Middle frontal gyrus (tissue), 1 donor: Measurements from ENCODE around the gene EDIL3.

Experiments used
- DNase-seq: peaks from one replicate; pipeline ENCODE4 v3.0.0-alpha.2; 2015; ENCODE audit warnings: low spot score; ENCODE audit errors: extremely low spot score

EDIL3 gene

DNA sequence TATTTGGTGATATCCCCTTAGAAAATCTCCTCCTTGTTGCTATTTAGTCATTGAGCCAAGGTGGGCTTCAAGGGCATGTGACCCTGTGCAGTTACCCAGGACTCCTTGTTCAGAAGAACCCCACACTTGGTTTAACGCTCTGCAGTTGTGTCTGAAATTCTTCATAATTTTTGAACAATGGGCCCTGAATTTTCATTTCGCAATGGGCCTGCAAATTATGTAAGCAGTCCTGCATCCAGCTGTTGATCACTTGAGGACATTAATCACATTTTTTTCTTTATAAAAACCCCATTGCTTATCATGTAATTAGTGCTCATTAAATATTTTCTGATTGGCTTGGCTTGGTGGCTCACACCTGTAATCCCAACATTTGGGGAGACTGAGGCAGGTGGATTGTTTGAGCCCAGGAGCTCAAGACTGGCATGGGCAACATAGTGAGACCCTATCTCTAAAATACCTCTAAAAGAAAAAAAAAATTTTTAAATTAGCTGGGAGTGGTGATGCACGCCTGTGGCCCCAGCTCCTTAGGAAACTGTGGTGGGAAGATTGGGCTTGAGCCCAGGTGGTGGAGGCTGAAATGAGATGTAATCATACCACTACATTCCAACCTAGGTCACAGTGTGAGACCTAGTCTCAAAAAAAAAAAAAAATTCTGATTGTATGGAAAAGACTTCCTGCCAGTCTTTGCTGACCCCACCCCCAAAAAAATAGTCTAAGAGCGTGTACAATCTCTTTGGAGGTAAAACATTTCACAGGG is 469.8 kb downstream of the EDIL3 start:
- DNase-seq: no peak

GRCh38 chr5:83914199-83914598 is 470.5 kb downstream of the EDIL3 start:
- no peak for DNase-seq

- DNase-seq: no peak
Measured at GRCh38 chr5:83913593-83913992, 471.1 kb downstream of the EDIL3 start.

- no peak for DNase-seq
Measured at GRCh38 chr5:83911367-83911919, 473.2 kb downstream of the EDIL3 start.

DNA sequence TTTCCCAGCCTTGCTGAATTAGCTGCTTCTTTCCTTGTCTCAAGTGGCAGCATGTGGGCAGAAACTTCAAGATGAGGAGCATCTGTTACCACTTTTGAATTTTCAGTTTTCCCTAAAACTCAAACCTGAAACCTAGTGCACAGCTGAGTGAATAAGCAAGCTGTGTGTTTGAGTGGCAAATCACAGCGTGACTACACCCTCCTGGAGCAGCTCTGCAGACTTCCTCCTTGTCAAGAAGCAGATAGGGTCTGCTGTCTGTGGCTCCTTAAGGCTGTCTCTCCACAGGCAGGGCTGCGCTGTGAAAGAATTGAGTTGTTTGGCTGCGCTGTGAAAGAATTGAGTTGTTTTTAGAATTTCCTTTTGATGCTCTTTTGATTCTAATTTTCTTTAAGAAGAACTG is 484.4 kb downstream of the EDIL3 start:
- DNase-seq: no peak

DNA sequence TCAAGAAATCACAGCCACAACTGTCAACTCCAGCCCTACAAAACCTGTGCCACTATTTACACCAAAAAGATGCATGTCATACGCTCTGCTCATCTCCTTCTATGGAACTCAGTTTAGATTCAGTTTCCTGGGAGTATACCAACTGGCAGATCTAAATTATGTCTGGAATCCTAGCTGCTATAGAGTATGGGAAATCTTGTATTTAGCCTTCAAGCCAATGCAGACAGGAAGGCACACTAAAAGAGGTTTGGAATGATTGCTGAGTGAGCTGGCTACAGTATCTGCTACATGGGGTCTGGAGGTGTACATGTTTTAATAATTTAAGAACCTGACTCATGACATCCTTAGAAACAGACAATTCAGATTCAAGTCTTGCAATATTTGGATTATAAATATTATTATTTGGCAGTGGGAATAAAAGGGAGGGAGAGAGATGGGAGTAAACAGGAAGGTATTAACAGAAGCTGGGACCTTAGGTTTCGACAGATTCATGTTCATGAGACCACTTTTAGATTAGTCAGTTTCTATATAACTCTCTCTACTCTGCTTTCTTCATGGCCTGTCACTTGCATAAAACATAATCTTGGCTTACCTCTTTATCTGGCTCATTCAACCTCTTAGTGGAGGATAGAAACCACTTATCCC is 485.2 kb downstream of the EDIL3 start:
- no peak for DNase-seq

DNA sequence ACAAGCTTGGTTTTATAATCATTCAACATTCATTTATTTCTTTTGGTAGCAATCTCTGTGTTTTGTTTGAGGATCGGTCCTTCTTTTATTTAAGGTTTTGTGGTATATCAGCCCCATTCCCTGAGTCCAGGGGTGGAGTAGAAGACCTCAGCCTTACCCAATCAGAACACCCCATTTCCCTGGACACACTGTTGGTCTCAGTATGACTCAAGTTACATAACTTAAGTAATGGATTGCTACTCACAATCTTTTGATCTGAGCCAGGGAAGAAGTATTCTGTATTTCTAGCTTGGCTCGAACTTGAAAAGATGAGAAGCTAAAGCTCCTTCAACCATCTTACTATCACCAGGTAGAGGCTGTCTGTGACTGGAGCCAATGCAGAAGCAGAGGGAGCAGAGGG is 488.8 kb downstream of the EDIL3 start:
- no peak for DNase-seq

GRCh38 chr5:83891261-83891660 is 493.4 kb downstream of the EDIL3 start:
- DNase-seq: no peak
